ENCODE data around the gene RNF144B.
"Not testable (repeated sequence)": the region's sequence is repeated elsewhere in the genome, so short reads cannot be mapped to it uniquely, and the experiment has no call there.

The RNF144B gene

GRCh38 chr6:18409602-18410001 lies 22.5 kb downstream of the RNF144B start:
- not testable (repeated sequence) for DNase-seq (ENCODE audit: low spot score)

- DNase-seq (ENCODE audit: low spot score), result no peak
These were observed 23.3 kb downstream of the RNF144B start for GRCh38 chr6:18410412-18410811.

DNA sequence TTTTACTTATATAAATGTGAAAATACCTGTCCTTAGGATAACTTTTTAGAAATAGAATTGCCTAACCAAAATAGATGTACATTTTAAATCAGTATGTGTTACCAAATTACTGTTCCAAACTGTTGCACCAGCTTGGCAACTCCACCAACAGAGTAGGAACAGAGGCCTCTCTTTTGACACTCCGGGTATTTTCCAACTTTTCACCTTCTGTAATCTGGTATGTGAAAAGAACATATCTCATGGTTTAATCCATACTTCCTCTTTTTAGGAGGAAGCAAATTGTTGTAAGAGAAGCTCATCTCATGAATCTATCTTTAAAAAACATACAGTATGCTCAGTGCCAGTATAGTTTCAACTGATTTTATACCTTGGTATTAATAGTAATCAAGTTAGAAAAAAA lies 24.9 kb downstream of the RNF144B start:
- DNase-seq (ENCODE audit: low spot score), result no peak

GRCh38 chr6:18412644-18413043 lies 25.5 kb downstream of the RNF144B start:
- DNase-seq (ENCODE audit: low spot score), result peak; percentile 36

DNA sequence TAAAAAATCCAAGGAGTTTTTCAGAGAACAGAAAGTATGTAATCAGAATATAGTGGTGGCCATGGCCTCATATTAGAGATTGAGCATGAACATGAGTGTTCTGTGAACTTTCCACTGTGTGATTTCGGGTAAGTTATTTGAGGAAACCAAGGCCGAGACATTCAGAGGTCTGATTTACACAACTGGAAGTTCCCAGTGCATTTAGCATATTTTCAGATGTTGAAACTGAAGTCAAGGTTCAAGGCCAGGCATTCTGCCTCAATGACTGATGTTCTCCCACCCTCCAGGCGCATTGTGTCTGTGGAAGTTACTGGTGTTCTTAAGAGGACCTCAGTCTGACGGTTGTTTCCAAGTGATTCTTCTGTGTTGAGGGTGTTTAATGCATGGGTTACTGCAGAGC lies 26.2 kb downstream of the RNF144B start:
- DNase-seq (ENCODE audit: low spot score), result no peak

- no peak for DNase-seq (ENCODE audit: low spot score)
These were observed 27.0 kb downstream of the RNF144B start for GRCh38 chr6:18414116-18414515.

DNA sequence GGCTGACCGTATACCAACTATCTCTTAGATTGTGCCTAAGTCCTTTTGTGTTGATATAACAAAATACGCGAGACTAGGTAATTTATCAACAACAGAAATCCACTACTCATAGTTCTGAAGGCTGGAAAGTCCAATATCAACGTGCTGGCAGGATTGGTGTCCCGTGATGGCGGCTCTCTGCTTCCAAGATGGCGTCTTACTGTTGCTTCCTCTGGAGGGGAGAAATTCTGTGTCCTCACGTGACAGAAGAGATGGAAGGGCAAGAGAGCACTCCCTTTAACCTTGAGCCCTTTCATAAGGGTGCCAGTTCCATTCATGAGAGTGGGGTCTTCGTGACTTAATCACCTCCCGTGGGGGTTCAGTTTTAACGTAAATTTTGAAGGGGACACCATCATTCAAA lies 28.1 kb downstream of the RNF144B start:
- no peak for DNase-seq (ENCODE audit: low spot score)

DNA sequence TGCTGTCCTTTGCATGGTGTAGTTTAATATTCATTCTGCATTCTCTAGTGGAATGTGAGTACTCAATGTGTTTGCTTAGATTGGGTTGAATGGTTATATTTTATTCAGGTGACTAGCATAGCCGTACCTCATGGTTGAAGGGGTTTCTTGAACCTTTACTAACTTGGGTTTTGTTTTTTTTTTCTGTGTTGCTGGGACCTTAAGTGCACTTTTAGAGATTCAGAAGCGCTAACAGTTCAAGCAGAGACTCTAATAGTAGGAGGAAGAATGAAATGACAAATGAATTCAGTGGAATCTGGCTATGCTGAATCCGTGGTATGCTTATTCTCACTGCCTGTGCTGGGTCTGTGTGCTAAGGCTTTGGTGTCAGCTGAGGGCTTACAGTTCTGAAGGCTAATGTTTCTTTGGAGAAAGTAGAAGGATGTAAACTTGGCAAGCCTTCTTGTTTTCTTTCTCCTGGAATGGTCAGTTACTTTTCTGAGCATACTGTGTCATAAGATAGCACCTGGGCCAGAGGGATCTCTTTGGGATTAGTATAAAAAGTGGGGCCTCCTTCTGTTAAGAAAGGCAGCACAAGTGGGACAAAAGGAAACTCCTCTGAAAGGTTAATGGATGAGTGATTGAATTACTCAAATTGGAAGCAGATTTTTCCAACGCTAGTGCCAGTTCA lies 28.7 kb downstream of the RNF144B start:
- DNase-seq (ENCODE audit: low spot score), result peak; percentile 29

DNA sequence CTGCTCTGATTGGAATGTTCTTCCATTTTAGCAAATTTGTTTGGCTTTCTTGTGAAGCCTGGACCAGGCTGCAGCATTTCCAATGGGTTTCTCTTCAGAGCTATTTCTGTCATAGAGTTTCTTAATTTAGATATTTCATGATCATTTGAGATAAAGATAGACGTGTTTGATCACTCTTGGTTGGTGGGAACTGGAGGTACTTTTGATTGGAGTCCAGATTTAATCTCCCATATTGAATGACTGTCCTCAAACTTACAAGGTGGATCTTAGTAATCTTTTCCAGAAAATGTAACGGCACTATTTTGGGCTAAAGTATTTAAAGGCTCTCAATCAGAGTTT lies 29.2 kb downstream of the RNF144B start:
- no peak for DNase-seq (ENCODE audit: low spot score)

DNA sequence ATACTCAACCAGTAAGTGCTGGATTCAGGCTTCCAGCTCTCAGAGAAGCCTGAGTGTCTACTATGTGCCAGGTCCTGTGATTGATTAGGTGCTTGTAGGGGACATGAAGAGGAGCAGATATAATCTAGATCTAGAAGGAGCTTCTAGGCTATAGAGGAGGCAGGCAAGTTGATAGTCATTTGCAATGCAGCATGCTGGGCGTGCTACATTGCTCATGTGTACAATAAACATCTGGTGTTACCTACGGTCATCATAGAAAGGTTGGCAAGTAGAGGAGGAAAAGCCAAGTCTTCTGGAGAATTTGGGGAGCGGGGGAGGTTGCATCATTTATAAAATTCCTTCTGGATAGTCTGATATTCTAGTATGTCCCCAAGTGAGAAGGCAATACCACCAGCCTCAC lies 33.2 kb downstream of the RNF144B start:
- DNase-seq (ENCODE audit: low spot score), result no peak

DNA sequence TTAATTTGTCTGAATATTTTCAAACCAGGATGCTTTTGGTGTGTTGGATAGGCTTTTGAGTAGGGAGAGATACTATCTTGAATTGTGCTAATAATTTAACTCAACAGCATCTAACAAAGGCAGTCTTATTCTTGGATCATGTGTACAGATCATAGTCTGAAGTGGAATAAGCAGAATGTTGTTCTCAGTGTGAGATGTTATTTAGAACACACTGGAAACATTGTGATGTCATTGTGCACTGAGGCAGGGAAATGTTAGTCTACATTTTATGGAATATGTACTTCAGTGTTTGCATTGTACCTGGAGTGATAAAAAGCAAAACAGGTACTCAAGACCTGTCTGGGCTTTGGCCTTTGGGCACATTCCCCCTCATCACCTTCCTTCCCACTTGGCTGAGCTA lies 35.0 kb downstream of the RNF144B start:
- DNase-seq (ENCODE audit: low spot score), result no peak

DNA sequence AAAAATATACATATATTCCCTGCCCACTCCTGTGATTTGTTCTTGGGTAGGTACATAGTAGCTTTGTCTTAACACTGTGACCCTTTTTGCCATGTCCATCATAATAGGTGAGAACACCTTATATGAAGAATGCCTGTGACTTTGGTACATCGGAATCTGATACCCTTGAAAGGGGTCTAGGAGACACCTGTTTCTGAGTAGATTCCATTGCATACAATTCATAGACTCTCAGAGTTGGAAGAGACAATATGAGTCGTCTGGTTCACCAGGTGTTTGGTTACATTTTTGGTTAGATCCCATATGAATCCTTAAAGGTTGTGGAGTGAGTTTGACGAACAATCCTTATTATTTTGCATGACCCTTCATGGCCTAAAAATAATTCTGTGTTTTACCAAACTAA lies 36.3 kb downstream of the RNF144B start:
- DNase-seq (ENCODE audit: low spot score), result no peak

DNA sequence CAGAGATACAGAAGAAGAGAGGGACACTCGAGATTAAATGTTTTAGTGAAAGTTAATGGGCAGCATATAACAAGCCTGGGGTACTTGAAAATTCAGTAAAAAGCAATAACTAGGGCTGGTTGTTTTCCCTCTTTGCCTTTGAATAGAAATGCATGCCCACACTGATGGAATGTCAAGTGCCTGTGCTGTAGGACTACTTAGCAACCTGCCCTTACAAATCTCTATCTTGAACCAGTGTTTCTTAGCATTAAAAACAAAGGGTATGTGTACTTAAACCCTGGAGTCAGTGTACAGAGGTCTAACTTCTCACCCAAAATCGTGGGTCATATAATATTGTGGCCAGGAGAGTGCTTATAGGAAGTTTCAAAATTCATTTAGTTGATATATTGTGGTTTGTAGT lies 37.1 kb downstream of the RNF144B start:
- DNase-seq (ENCODE audit: low spot score), result no peak

- no peak for DNase-seq (ENCODE audit: low spot score)
These were observed 38.1 kb downstream of the RNF144B start for GRCh38 chr6:18425218-18425617.

GRCh38 chr6:18427296-18427695 lies 40.1 kb downstream of the RNF144B start:
- no peak for DNase-seq (ENCODE audit: low spot score)

GRCh38 chr6:18429655-18430297 lies 42.6 kb downstream of the RNF144B start:
- DNase-seq (ENCODE audit: low spot score), result no peak

GRCh38 chr6:18431581-18431980 lies 44.4 kb downstream of the RNF144B start:
- no peak for DNase-seq (ENCODE audit: low spot score)

- DNase-seq (ENCODE audit: low spot score), result no peak
These were observed 45.0 kb downstream of the RNF144B start for GRCh38 chr6:18432180-18432579.

DNA sequence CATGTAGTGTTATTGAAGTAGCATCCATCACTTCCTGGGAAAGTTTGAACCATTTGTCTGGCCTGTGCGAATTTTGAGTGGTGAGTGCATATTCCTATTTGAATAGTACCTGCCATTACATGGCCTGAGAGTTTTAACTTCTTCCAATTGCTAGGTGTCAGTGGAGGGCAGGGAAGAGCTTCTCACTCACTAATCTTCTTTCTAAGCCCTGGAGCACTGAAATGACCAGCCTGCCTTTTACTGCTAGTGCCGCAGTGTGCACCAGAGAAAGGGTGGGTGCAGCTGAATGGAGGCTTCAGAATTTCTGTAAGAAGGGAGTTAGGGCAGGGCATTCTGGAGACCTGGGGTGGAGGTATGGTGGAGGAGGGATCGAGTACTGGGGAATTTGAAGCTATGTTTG lies 45.5 kb downstream of the RNF144B start:
- no peak for DNase-seq (ENCODE audit: low spot score)

DNA sequence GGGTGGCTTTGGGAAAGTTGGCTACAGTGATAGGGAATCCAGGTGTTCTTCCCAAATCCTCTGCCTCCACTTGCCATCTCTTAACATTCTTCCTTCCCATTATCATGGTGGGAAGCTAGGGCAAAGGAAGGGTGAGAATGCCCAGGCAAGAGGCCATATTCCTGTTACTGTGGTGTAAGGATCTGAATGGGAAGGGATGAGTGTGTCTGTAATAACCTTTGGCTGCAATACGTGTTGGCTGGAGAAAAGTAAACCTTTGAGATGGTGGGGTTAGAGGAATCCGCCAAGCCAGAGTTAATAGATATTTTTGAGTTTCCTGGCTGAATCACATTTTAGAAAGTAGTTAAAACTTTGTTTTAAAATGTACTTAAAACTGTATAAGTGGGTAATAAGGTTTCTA lies 45.9 kb downstream of the RNF144B start:
- no peak for DNase-seq (ENCODE audit: low spot score)

- no peak for DNase-seq (ENCODE audit: low spot score)
These were observed 49.2 kb downstream of the RNF144B start for GRCh38 chr6:18436341-18436740.

DNA sequence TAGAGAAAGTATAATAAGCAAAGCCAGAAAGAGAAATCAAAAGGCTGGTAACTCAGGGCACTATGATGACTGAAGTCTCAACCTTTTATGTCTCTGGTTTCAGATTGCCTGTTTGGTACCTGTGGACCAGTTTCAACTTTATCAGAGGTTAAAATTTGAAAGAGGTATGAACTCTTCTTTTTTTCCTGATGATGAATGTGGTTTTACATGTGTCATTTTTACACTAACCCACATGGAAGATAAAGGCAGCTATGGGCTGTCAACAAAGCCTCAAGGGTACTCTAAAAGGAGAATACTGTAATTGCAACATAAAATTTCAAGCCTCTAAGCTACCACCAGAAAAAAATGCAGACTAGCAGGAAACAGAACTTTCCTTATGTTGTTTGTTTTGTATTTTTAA lies 52.4 kb downstream of the RNF144B start:
- no peak for DNase-seq (ENCODE audit: low spot score)

GRCh38 chr6:18441251-18441979 lies 54.3 kb downstream of the RNF144B start:
- DNase-seq (ENCODE audit: low spot score), result no peak

DNA sequence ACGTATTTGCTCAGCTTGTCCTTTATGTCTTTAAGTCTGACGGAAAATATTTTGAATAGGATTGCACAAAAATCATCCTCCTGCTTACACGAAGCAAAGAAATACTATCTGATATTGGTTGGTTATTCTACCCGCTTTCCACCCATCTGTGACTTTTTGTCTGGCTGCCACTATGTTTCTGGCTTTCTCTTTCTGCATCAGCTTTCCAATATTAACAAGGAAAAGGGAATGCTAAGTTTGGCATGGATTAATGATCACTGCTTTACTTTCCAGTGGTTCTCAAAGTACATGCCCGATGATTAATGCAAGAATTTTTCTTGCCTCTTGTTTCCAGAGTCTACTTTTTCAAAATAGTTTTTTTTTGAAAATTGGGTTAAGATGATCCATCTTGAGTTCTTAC lies 57.0 kb downstream of the RNF144B start:
- DNase-seq (ENCODE audit: low spot score), result peak; percentile 25

Measured in AG20443 (cell line).